C4-2B (cell line): ENCODE measurements around the gene ATP8B1.

Experiments
- ZFX ChIP-seq: fragments of 450-650 bp; IDR thresholded peaks from 2 replicates; pipeline ENCODE4 v1.6.1; 2017
- TF ChIP-seq, protein P1 (sequence below): fragments of 450-650 bp; conservative IDR thresholded peaks from 2 replicates; pipeline ENCODE4 v1.5.1; 2017; ENCODE audit warnings: mild to moderate bottlenecking

- TF ChIP-seq, protein P1, sequence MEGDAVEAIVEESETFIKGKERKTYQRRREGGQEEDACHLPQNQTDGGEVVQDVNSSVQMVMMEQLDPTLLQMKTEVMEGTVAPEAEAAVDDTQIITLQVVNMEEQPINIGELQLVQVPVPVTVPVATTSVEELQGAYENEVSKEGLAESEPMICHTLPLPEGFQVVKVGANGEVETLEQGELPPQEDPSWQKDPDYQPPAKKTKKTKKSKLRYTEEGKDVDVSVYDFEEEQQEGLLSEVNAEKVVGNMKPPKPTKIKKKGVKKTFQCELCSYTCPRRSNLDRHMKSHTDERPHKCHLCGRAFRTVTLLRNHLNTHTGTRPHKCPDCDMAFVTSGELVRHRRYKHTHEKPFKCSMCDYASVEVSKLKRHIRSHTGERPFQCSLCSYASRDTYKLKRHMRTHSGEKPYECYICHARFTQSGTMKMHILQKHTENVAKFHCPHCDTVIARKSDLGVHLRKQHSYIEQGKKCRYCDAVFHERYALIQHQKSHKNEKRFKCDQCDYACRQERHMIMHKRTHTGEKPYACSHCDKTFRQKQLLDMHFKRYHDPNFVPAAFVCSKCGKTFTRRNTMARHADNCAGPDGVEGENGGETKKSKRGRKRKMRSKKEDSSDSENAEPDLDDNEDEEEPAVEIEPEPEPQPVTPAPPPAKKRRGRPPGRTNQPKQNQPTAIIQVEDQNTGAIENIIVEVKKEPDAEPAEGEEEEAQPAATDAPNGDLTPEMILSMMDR = no peak
- TF ChIP-seq ZFX = no peak
These were observed 11.9 kb downstream of the ATP8B1 start for GRCh38 chr18:57791192-57791591.
